DMS114 treated with DMSO at 0.1 percent for 48 hours (cell line): ENCODE results near the gene RTP5.
"Not testable (repeated sequence)": the region's sequence is repeated elsewhere in the genome, so short reads cannot be mapped to it uniquely, and the experiment has no call there.

ENCODE experiments used
- DNase-seq: peaks from one replicate; lab custom pipeline; 2025; ENCODE audit not compliant: unreplicated experiment; lab: John Stamatoyannopoulos, UW

Gene RTP5

GRCh38 chr2:241922411-241922810, 52.9 kb downstream of the RTP5 start:
- DNase-seq, result no peak

GRCh38 chr2:241922816-241923601, 53.5 kb downstream of the RTP5 start:
- not testable (repeated sequence) for DNase-seq
